Prostate gland (tissue), 2 donors: Measurements from ENCODE around the gene DEFB126. TPM values are rescaled to one million over a fixed set of nuclear protein-coding genes. Genes with fewer than 3 reads are reported as not detected.
"Not testable (repeated sequence)": the region's sequence is repeated elsewhere in the genome, so short reads cannot be mapped to it uniquely, and the experiment has no call there.

Experiments
- DNase-seq: peaks from one replicate; pipeline ENCODE4 v3.0.0-alpha.2; 2019; ENCODE audit warnings: low spot score
- H3K27ac ChIP-seq, 2 donors: fragments of 200-600 bp; sonication (generic); 2 replicates each; pipeline ENCODE4 v1.5.1; 2017 to 2019
- H3K27me3 ChIP-seq: fragments of 200-600 bp; sonication (generic); replicated peaks from 2 replicates; pipeline ENCODE4 v1.5.1; 2019; ENCODE audit not compliant: insufficient read depth
- H3K36me3 ChIP-seq, 2 donors: fragments of 200-600 bp; sonication (generic); 1 replicate in 1 of 2; 2 replicates in 1 of 2; pipeline versions ENCODE4 v1.5.1 to v1.8.1; 2017 to 2019
- H3K4me1 ChIP-seq: fragments of 200-600 bp; sonication (generic); replicated peaks from 2 replicates; pipeline ENCODE4 v1.5.1; 2019
- H3K4me3 ChIP-seq, 2 donors: fragments of 200-600 bp; sonication (generic); 2 replicates each; pipeline ENCODE4 v1.5.1; 2017 to 2019
- H3K9me3 ChIP-seq: fragments of 200-600 bp; sonication (generic); 2 replicates; pipeline ENCODE4 v1.5.1; 2017
- POLR2A ChIP-seq: fragments of 450-650 bp; IDR thresholded peaks from one replicate; pipeline ENCODE4 v1.6.1; 2016; ENCODE audit warnings: antibody characterized with exemption, mild to moderate bottlenecking
- POLR2AphosphoS5 ChIP-seq: sonication (generic); formaldehyde crosslinking; IDR thresholded peaks from one replicate; pipeline ENCODE4 v1.6.1; 2017; ENCODE audit warnings: antibody characterized with exemption
- WGBS: methylation state at CpG from one replicate; pipeline ENCODE4 v1.1.5; 2018; 5-methylcytosine and 5-hydroxymethylcytosine counted together
- intact Hi-C: fragments of 100-400 bp; cut with DNase I; formaldehyde crosslinking; loops from one replicate; pipeline ENCODE4 v1.14.2; 2022
- total RNA-seq, 2 donors: library from RNA; depleted of rRNA; stranded (reverse); fragments of >200 nt; gene quantifications; one replicate each; pipeline ENCODE4 v1.1.0, GENCODE V29; 2016
- TF ChIP-seq, protein P1 (sequence below), 4 experiments: fragments of 200-600 bp in 2 of 4; fragments of 450-650 bp in 2 of 4; sonication (generic) in 2 of 4; IDR thresholded peaks; 1 replicate in 3 of 4; 2 replicates in 1 of 4; pipeline ENCODE4 v1.5.1; 2016 to 2019; ENCODE audit warnings: antibody characterized with exemption in 4 of 4, mild to moderate bottlenecking in 2 of 4, moderate library complexity in 2 of 4

Gene DEFB126
- total RNA-seq, 2 donors from 2014 or later = not detected

DNA sequence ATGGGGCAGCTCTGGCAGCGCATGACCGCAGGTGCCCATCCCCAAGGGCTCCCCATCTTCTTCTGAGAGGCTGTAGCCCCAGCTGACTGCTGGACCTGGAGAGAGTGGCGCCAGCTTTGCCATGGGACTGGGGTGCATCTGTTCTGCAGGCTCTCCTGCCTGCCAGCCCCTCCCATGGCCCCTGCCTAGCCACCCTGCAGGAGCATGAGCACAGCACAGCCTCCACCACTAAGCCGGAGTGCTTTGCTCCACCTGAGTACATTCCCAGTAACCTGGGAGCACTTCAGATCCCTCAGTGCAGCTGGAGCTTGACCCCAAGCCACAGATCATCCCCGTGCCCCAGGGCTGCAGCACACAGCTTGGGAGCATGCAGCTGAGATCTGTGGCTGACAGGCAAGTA lies 38.9 kb upstream of the DEFB126 start:
- H3K27ac ChIP-seq = no peak overlapping the region
- H3K27me3 ChIP-seq = no peaks in the 10 kb centered on the region
- no peaks in the 10 kb centered on the region for H3K9me3 ChIP-seq
- TF ChIP-seq, protein P1, sequence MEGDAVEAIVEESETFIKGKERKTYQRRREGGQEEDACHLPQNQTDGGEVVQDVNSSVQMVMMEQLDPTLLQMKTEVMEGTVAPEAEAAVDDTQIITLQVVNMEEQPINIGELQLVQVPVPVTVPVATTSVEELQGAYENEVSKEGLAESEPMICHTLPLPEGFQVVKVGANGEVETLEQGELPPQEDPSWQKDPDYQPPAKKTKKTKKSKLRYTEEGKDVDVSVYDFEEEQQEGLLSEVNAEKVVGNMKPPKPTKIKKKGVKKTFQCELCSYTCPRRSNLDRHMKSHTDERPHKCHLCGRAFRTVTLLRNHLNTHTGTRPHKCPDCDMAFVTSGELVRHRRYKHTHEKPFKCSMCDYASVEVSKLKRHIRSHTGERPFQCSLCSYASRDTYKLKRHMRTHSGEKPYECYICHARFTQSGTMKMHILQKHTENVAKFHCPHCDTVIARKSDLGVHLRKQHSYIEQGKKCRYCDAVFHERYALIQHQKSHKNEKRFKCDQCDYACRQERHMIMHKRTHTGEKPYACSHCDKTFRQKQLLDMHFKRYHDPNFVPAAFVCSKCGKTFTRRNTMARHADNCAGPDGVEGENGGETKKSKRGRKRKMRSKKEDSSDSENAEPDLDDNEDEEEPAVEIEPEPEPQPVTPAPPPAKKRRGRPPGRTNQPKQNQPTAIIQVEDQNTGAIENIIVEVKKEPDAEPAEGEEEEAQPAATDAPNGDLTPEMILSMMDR (IDR thresholded peaks at IDR 0.05) = no peak
- TF ChIP-seq POLR2A (no peak), POLR2AphosphoS5 (no peak)
- DNase-seq = no peak
- intact Hi-C loops = no loop called here
- no peaks in the 10 kb centered on the region for H3K36me3 ChIP-seq
- no peaks in the 10 kb centered on the region for H3K4me1 ChIP-seq
- no peak overlapping the region for H3K4me3 ChIP-seq
- 87% methylated on average over 5 of the region's 5 CpGs for WGBS

DNA sequence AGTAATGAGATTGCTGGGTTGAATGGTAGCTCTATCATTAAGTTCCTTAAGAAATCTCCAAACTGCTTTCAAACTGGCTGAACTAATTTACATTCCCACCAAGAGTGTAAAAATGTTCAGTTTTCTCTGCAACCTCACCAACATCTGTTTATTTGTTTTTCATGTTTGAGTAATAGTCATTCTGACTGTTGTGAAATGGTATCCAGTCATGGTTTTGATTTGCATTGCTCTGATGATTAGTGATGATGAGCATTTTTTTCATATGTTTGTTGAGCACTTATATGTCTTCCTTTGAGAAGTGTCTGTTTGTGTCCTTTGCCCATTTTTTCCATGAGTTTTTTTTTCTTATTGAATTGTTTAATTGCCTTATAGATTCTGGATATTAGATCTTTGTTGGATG lies 30.0 kb upstream of the DEFB126 start:
- H3K4me1 ChIP-seq = no peaks in the 10 kb centered on the region
- no peaks in the 10 kb centered on the region for H3K9me3 ChIP-seq
- H3K36me3 ChIP-seq = no peaks in the 10 kb centered on the region
- H3K4me3 ChIP-seq = no peak overlapping the region
- no peak for TF ChIP-seq POLR2AphosphoS5
- TF ChIP-seq, protein P1 (IDR thresholded peaks at IDR 0.05) = no peak
- no peak for TF ChIP-seq POLR2A
- no peak for DNase-seq
- no peak overlapping the region for H3K27ac ChIP-seq
- no peaks in the 10 kb centered on the region for H3K27me3 ChIP-seq
- intact Hi-C loops = no loop called here

DNA sequence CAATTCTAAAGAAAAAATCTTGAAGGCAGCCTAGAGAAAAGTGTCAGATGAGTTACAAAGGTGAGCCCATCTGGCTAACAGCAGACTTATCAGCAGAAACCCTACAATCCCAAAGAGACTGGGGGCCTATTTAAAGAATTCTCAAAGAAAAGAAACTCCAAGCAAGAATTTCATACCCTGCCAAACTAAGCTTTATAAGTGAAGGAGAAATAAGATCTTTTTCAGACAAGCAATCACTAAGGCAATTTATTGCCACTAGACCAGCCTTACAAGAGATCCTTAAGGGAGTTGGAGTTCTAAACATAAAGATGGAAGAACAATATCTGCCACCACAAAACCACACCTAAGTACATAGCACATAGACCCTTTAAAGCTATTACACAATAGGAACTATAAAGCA lies 24.9 kb upstream of the DEFB126 start:
- Histone ChIP-seq H3K36me3 (no peaks in the 10 kb centered on the region), H3K27ac (no peak overlapping the region), H3K4me1 (no peaks in the 10 kb centered on the region), H3K27me3 (no peaks in the 10 kb centered on the region), H3K9me3 (no peaks in the 10 kb centered on the region), H3K4me3 (no peak overlapping the region)
- intact Hi-C loops = no loop called here
- DNase-seq = no peak
- TF ChIP-seq POLR2A (no peak), POLR2AphosphoS5 (no peak)
- TF ChIP-seq, protein P1 (IDR thresholded peaks at IDR 0.05) = no peak

DNA sequence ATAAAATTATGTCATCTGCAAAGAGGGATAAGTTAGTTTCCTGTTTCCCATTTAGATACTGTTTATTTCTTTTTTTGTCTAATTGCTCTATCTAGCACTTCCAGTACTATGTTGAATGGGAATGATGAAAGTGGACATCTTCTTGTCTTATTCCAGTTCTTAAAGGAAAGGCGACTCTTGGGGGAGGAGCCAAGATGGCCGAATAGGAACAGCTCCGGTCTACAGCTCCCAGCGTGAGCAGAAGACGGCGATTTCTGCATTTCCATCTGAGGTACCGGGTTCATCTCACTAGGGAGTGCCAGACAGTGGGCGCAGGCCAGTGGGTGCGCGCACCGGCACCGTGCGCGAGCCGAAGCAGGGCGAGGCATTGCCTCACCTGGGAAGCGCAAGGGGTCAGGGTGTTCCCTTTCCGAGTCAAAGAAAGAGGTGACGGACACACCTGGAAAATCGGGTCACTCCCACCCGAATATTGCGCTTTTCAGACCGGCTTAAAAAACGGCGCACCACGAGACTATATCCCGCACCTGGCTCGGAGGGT lies 12.5 kb upstream of the DEFB126 start:
- H3K4me3 ChIP-seq, DNase-seq, H3K36me3 ChIP-seq, H3K27me3 ChIP-seq, H3K9me3 ChIP-seq, H3K4me1 ChIP-seq, intact Hi-C loops, H3K27ac ChIP-seq: not testable (repeated sequence)
- 85% methylated on average over 21 of the region's 28 CpGs for WGBS

- no peaks in the 10 kb centered on the region for H3K4me1 ChIP-seq
- 88% methylated on average over 11 of the region's 11 CpGs for WGBS
- H3K36me3 ChIP-seq = no peaks in the 10 kb centered on the region
- DNase-seq = no peak
- no peak for TF ChIP-seq POLR2AphosphoS5
- TF ChIP-seq POLR2A = no peak
- TF ChIP-seq, protein P1 (IDR thresholded peaks at IDR 0.05) = no peak
- no peaks in the 10 kb centered on the region for H3K27me3 ChIP-seq
- H3K9me3 ChIP-seq = no peaks in the 10 kb centered on the region
- intact Hi-C loops = no loop called here
- H3K4me3 ChIP-seq = no peak overlapping the region
- H3K27ac ChIP-seq = no peak overlapping the region
Observed at GRCh38 chr20:137668-138490, 4.5 kb upstream of the DEFB126 start.
